Body of pancreas (tissue), 4 donors: ENCODE results near the gene MAP3K20. TPM values are rescaled to one million over a fixed set of nuclear protein-coding genes. Genes with fewer than 3 reads are reported as not detected.

Source experiments
- ATAC-seq: fragments of 150-250 bp; one replicate; pipeline ENCODE4 v1.9.1; 2016
- DNase-seq, 4 donors: peaks; one replicate each; pipeline ENCODE4 v3.0.0-alpha.2; 2019
- H3K27ac ChIP-seq, 4 donors: fragments of 200-600 bp; sonication (generic); 1 replicate in 3 of 4; 2 replicates in 1 of 4; pipeline versions ENCODE4 v1.5.1 to v1.6.1; 2016 to 2019; ENCODE audit warnings: mild to moderate bottlenecking in 1 of 4, mixed read lengths in 1 of 4, moderate library complexity in 1 of 4
- H3K27me3 ChIP-seq, 2 donors: fragments of 200-600 bp; sonication (generic); one replicate each; pipeline ENCODE4 v1.6.0; 2016; ENCODE audit warnings: mild to moderate bottlenecking in 1 of 2
- H3K36me3 ChIP-seq, 2 donors: fragments of 200-600 bp; sonication (generic); replicated peaks in 1 of 2; 2 replicates each; pipeline ENCODE4 v1.5.1; 2016; ENCODE audit warnings: low read depth in 2 of 2; ENCODE audit not compliant: insufficient read depth in 1 of 2
- H3K4me1 ChIP-seq: fragments of 200-600 bp; sonication (generic); one replicate; pipeline ENCODE4 v1.6.0; 2016
- H3K4me3 ChIP-seq, 2 donors: fragments of 200-600 bp; sonication (generic); 1 replicate in 1 of 2; 2 replicates in 1 of 2; pipeline ENCODE4 v1.5.1; 2016 to 2019
- H3K9me3 ChIP-seq, 3 donors: fragments of 200-600 bp; sonication (generic); 1 replicate in 2 of 3; 2 replicates in 1 of 3; pipeline ENCODE4 v1.5.1; 2016
- CTCF ChIP-seq, 7 experiments: fragments of 450-650 bp in 4 of 7; fragments of 200-600 bp in 3 of 7; sonication (generic) in 3 of 7; IDR thresholded peaks; one replicate each; pipeline ENCODE4 v1.5.1; 2016 to 2019; ENCODE audit warnings: antibody characterized with exemption in 7 of 7
- POLR2A ChIP-seq, 3 donors: fragments of 450-650 bp; IDR thresholded peaks; one replicate each; pipeline ENCODE4 v1.6.1; 2016; ENCODE audit warnings: antibody characterized with exemption in 3 of 3, mild to moderate bottlenecking in 2 of 3
- WGBS, 2 donors: methylation state at CpG; one replicate each; pipeline ENCODE4 v1.1.5; 2017; 5-methylcytosine and 5-hydroxymethylcytosine counted together
- intact Hi-C: fragments of 100-400 bp; cut with DNase I; formaldehyde crosslinking; loops from one replicate; pipeline ENCODE4 v1.15.1; 2023
- total RNA-seq, 2 donors: library from RNA; depleted of rRNA; stranded (reverse); fragments of >200 nt; gene quantifications; one replicate each; pipeline ENCODE4 v1.1.0, GENCODE V29; 2016

MAP3K20 gene
- total RNA-seq, 2 donors from 2014 or later: 11.5 to 18.7 TPM

DNA sequence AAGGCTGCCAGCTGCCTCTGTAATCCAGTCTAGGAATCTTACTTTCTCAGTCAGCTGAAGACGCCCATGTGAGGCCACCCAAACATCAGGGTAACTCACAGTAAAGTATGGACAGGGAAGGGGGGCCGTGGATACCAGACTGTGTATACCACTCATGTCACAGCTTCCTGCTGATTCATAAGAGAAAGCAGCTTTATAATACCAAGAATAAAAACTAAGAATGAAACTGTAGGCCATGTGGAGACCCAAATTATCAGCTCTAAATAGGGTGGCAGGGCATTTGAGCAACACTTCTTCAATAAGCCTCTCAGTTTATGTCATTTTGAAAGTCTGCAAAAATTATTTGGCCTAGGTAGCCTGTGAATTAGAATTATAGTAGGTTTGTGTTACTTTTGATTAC lies 164.0 kb downstream of the MAP3K20 start:
- intact Hi-C loops: no loop called here
- WGBS, 2 donors: 91 to 94% methylated on average over 2 of the region's 2 CpGs
- H3K9me3 ChIP-seq: no peaks in the 10 kb centered on the region
- TF ChIP-seq POLR2A (IDR thresholded peaks at IDR 0.05) (no peak), CTCF (IDR thresholded peaks at IDR 0.05) (no peak)
- no peaks in the 10 kb centered on the region for H3K27me3 ChIP-seq
- H3K4me3 ChIP-seq: no peak overlapping the region
- no peak for ATAC-seq
- no peak overlapping the region for H3K27ac ChIP-seq
- no peak for DNase-seq
- H3K4me1 ChIP-seq: peaks cover 9% of the 10 kb centered on the region
- H3K36me3 ChIP-seq: no peaks in the 10 kb centered on the region

DNA sequence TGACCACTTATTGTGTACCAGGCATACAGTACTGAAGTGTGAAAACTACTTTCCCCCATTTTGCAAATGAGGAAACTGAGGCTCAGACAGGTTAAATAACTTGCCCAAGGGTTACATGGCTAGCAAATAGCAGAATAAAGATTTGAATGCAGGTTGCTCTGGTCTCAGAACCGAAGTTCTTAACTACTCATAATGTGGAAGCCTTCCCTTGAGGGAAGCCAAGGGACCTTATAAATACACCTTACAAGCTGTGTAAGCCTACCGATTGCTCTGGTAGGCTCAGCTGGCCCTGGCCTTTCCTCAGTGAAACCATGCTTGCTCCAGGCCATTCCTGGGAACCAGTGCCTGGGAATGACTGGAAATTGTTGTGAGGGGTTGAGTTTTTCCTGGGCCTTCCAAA lies 164.4 kb downstream of the MAP3K20 start:
- intact Hi-C loops: no loop called here
- H3K4me3 ChIP-seq: no peak overlapping the region
- ATAC-seq: no peak
- DNase-seq: no peak
- WGBS, 2 donors: 88 to 100% methylated on average over 2 of the region's 2 CpGs
- peaks cover 9% of the 10 kb centered on the region for H3K4me1 ChIP-seq
- H3K27me3 ChIP-seq: no peaks in the 10 kb centered on the region
- no peak for TF ChIP-seq POLR2A (IDR thresholded peaks at IDR 0.05)
- TF ChIP-seq CTCF (IDR thresholded peaks at IDR 0.05): no peak
- no peaks in the 10 kb centered on the region for H3K9me3 ChIP-seq
- H3K27ac ChIP-seq: no peak overlapping the region
- no peaks in the 10 kb centered on the region for H3K36me3 ChIP-seq

DNA sequence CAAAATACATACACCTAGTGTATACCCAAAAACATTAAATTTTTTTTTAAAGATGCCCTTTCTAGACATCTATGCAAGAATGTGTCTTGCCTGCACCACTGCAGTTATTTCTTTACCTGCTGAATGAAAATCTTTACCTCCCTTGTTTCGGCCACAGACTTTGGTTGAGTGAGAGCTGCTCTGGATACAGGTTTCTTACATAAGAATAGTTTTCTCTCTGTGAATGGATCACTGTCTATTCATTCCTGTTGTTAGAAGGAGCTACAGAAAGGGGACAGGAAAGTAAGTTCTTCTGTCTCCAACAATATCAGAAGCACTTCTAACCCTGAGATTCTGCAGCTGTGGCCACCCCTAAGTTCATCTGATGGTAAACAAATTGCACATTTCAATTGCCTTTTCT lies 166.0 kb downstream of the MAP3K20 start:
- TF ChIP-seq CTCF (IDR thresholded peaks at IDR 0.05) (no peak), POLR2A (IDR thresholded peaks at IDR 0.05) (no peak)
- no peaks in the 10 kb centered on the region for H3K36me3 ChIP-seq
- DNase-seq: no peak
- no peak overlapping the region for H3K4me3 ChIP-seq
- no peaks in the 10 kb centered on the region for H3K9me3 ChIP-seq
- H3K4me1 ChIP-seq: peaks cover 13% of the 10 kb centered on the region
- 94 to 95% methylated on average over 1 of the region's 1 CpG for WGBS, 2 donors
- no peaks in the 10 kb centered on the region for H3K27me3 ChIP-seq
- no peak overlapping the region for H3K27ac ChIP-seq
- intact Hi-C loops: no loop called here
- no peak for ATAC-seq

GRCh38 chr2:173247156-173247555 lies 171.5 kb downstream of the MAP3K20 start:
- intact Hi-C loops: no loop called here
- TF ChIP-seq POLR2A (IDR thresholded peaks at IDR 0.05): no peak
- TF ChIP-seq CTCF (IDR thresholded peaks at IDR 0.05): no peak
- WGBS, 2 donors: 72 to 76% methylated on average over 2 of the region's 2 CpGs
- Histone ChIP-seq H3K9me3 (no peaks in the 10 kb centered on the region), H3K36me3 (no peaks in the 10 kb centered on the region), H3K4me1 (peaks cover 8% of the 10 kb centered on the region), H3K27me3 (no peaks in the 10 kb centered on the region), H3K4me3 (no peak overlapping the region), H3K27ac (no peak overlapping the region)
- DNase-seq (no peak), ATAC-seq (no peak)

GRCh38 chr2:173248381-173248780 lies 172.7 kb downstream of the MAP3K20 start:
- Histone ChIP-seq H3K27ac (no peak overlapping the region), H3K4me3 (no peak overlapping the region), H3K4me1 (peaks cover 8% of the 10 kb centered on the region), H3K9me3 (no peaks in the 10 kb centered on the region), H3K36me3 (no peaks in the 10 kb centered on the region), H3K27me3 (no peaks in the 10 kb centered on the region)
- ATAC-seq (no peak), DNase-seq (no peak)
- no peak for TF ChIP-seq CTCF (IDR thresholded peaks at IDR 0.05)
- TF ChIP-seq POLR2A (IDR thresholded peaks at IDR 0.05): no peak
- intact Hi-C loops: no loop called here
- WGBS, 2 donors: 89 to 93% methylated on average over 2 of the region's 2 CpGs
